NK-92 (cell line): ENCODE results near the gene AP2S1.
A peak's percentile ranks its signal among the peaks of the same experiment; 100 is the strongest.
"Not testable (repeated sequence)": the region's sequence is repeated elsewhere in the genome, so short reads cannot be mapped to it uniquely, and the experiment has no call there.

ENCODE experiments used
- DNase-seq: peaks from one replicate; lab custom pipeline; 2025; ENCODE audit not compliant: unreplicated experiment; lab: John Stamatoyannopoulos, UW

AP2S1 gene

GRCh38 chr19:46809534-46810272 is 40.9 kb downstream of the AP2S1 start:
- no peak for DNase-seq

- no peak for DNase-seq
Measured at GRCh38 chr19:46806656-46807055, 44.0 kb downstream of the AP2S1 start.

- not testable (repeated sequence) for DNase-seq
Measured at GRCh38 chr19:46804432-46804831, 46.2 kb downstream of the AP2S1 start.

- DNase-seq = no peak
Measured at GRCh38 chr19:46803555-46803954, 47.1 kb downstream of the AP2S1 start.

DNA sequence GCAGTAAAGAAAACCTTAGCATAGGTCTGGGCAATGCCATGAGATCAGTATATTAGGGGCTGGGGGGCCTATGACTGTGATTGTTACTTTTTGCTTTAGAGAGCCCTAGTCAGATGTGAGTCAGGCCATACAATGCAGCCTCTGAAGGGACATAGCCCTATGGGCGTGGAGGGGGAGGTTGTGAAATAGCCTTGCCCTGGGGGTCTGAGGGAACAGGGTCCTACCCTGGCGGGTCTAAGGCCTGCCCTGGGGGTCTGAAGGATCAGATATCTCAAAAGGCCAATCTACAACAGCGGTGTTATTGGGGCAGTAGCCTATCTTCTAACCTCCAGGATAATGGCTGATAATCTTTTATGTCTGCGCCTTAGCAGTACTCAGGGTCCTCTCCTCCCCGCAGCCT is 48.5 kb downstream of the AP2S1 start:
- DNase-seq = no peak

DNA sequence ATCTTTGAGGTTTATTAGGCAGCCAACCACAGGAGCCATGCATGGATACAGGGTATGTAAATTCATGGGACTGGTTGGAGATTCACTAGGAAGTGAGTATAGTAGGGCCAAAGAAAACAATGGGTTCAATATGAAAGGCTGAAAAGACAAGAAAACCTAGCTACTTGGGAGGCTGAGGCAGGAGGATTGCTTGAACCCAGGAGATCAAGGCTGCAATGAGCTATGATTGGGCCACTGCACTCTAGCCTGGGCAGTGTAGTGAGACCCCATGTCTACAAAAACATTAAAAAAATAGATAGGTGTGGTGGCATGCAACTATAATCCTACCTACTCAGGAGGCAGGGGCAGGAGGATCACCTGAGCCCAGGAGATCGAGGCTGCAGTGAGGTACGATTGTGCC is 51.9 kb downstream of the AP2S1 start:
- no peak for DNase-seq

GRCh38 chr19:46797881-46798280 is 52.8 kb downstream of the AP2S1 start:
- DNase-seq = no peak

DNA sequence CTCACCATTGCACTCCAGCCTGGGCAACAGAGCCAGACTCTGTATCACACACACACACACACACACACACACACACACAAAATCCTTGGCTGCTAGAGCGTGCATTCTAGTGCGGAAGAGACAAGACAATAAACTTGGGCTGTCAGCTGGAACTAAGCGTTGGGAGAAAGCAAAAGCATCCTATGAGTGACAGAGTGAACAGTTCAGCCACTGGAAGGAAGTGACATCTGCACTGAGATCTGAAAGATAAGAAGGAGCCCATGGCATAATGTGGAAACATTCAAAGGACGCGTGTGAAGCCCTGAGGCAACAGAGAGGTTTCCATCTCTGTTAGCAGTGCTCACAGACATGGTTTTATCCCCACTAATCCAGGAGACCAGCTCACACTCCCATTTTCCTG is 58.7 kb downstream of the AP2S1 start:
- DNase-seq = no peak

GRCh38 chr19:46789371-46789770 is 61.3 kb downstream of the AP2S1 start:
- DNase-seq = no peak

GRCh38 chr19:46788968-46789338 is 61.7 kb downstream of the AP2S1 start:
- no peak for DNase-seq

- DNase-seq = peak; percentile 58
Measured at GRCh38 chr19:46788262-46788967, 62.2 kb downstream of the AP2S1 start, which contains the start of gene SLC1A5. TSS of gene SLC1A5 (minus strand) at chr19:46788594. CDS start at chr19:46787965, 629 bp downstream.
